Activated CD4-positive, alpha-beta T cell treated with anti-CD3 and anti-CD28 coated beads for 4 hours (primary cell): ENCODE results near the gene GCK.
"Not testable (repeated sequence)": the region's sequence is repeated elsewhere in the genome, so short reads cannot be mapped to it uniquely, and the experiment has no call there.

ENCODE experiments used
- DNase-seq, 2 donors: peaks; one replicate each; pipeline ENCODE4 v3.0.0-alpha.2; 2020

GCK gene

DNA sequence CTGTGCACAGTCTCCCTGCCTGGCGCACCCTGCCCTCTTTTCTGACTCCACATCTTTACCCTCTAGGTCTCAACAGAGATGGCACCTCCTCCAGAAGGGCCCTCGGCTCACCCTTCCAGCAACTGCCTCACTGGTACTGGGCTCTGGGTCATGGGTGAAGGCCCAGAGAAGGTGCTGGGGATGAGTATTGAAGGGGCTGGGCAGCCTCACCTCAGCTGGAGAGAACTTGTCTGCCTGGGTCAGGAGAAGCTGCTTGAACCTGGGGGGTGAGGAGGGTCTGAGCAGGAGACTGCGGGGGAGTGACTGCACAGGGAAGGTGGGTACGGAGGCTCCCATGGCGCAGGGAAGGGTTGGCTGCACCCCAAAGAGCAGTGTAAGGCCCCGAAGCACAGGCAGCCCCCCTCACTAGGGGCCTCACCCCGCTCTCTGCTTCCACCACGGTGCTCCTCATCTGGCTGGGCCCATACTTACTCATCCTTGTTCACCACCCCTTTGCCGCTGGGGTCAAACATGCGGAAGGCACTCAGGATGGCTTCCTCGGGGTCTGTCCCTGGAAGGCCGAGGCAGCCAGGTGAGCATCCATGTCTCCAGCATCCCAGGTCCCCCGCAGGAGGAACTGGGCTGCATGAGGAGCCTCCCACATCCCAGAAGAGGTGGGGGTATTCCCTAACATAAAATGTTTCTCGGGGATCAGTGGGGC lies 49.8 kb downstream of the GCK start:
- no peak for DNase-seq

DNA sequence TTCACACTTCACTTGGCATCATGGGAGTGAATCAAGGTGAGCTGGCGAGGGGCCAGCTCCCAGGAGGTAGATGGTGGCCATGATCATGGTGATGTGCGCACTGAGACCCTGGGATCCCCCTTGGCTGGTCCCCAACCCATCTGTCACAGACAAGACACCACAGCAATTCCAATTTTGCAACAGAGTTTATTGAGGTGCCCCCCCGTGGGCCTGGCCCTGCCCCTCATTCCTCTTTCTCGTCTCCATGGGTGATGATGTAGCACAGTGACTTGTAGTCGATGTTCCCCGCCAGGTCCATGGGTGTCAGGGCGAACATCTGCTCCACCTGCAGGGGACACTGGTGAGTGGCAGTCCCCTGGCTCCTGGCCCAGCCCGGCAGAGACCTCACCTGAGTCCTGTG lies 50.5 kb downstream of the GCK start:
- DNase-seq = no peak

DNA sequence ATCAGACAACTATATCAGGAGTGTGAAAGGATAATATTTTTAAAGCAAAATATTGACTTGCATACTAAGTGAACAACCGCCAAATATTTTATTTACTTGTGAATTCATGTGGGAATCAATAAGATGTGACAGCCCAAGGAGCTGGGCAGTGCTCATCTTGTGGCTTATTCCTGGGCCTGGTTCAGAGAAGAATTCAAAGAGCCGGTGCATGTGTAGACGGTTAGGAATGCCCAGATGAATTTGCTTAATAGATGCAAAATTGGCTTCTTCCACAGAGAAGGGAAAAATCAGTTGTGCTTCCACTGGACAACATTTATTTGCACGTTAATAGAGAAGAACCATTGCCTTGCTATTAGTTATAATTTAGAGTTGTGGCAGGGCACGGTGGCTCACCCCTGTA lies 52.5 kb downstream of the GCK start:
- no peak for DNase-seq

DNA sequence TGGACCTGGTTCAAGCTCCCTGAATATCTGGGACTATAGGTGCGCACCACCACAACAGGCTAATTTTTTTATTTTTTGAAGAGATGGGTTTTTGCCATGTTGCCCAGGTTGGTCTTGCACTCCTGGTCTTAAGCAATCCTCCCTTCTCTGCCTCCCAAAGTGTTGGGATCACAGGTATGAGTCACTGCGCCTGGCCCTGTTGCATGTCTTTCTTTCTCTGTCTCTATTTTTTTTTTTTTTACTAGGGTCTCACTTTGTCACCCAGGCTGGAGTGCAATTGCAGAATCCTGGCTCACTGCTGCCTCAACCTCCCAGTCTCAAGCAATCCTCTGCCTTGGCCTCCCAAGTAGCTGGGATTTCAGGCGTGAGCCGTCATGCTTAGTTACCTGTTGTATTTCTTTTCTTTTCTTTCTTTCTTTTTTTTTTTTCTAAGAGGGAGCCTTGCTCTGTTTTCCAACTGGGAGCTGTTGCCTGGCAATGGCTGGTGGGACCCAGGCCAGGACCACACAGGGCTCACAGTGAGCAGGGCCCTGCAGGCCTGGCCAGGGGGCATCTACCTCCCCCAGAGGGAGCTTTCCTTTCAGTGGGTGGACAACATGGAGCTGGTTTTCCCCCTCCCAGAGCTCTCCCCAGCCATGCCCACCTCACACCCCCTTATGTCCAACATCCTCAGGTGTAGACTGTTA lies 54.2 kb downstream of the GCK start:
- DNase-seq = no peak

DNA sequence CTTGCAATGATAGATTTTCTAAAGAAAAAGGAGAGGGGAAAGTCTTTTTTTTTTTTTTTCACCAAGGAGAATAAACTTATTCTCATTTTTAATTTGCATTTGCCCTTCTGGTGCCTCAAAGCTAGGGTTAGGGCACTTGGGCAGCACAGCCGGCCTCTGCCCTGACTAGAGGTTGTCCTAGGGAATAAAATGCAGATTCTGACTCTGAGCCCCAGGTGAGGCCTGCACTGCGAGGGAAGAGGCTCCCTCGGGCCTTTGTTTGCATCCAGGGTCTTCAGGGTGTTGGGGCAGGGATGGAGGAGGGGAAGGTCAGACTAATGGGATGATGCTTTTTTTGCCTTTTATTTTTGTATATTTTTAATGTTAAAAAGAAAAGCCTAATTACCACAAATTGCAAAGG lies 55.9 kb downstream of the GCK start:
- no peak for DNase-seq

DNA sequence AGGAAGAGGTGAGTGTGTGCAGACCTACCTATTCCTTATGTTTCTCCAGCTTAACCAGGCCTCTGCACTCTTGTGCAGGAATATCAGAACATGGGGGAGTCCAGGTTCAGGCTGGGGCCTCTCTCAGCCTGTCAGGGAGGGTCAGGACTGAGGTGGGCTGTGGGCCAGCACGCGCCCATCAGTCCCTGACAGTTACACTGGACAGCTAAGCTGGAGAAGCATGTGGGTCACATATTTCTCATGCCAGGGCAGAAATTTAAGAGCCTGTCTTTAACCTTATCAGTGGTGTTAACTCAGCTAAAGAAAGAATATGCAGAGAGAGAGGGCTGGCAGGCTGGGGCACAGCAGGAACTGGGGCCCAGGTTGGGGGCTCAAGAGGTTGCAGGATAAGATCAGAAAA lies 57.2 kb downstream of the GCK start:
- DNase-seq = no peak

DNA sequence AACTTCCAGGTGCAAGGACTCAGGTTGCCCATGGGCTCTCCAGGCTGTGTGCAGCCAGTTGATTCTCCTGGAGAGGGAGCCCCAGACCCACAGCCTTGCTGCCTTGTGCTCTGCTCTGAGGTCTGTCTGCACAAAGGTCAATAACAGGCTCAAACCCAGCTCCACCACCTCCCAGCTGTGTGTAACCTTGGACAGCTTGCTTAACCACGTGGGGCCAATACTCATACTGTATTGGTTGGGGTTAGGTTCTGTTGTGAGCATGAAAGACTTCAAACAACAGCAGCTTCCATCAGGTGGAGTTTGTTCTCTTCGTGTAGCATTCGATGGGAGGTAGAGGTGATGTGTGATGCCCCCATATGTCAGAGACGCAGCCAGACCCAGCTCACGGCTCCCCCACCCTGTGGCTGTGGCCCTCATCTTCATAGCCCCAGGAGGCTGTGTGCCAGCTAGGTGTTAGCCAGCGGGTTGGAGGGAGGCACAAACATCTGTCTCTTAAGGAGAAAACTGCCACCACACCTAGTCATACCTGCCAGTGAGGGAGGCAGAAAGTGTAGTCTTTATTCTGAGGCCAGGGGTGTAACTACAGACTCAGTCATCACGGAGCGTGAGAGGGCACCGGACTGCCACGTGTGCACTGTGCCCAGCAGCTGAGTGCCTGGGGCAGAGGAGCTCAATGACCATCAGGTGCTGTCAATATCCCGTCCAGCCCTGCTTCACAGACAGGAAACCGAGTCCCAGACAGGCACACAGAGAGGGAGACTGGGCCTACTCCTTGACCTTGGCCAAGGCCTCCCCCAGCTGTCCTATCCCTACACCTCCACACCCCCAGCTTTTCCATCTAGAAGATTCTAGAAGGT lies 57.8 kb downstream of the GCK start:
- DNase-seq = no peak

DNA sequence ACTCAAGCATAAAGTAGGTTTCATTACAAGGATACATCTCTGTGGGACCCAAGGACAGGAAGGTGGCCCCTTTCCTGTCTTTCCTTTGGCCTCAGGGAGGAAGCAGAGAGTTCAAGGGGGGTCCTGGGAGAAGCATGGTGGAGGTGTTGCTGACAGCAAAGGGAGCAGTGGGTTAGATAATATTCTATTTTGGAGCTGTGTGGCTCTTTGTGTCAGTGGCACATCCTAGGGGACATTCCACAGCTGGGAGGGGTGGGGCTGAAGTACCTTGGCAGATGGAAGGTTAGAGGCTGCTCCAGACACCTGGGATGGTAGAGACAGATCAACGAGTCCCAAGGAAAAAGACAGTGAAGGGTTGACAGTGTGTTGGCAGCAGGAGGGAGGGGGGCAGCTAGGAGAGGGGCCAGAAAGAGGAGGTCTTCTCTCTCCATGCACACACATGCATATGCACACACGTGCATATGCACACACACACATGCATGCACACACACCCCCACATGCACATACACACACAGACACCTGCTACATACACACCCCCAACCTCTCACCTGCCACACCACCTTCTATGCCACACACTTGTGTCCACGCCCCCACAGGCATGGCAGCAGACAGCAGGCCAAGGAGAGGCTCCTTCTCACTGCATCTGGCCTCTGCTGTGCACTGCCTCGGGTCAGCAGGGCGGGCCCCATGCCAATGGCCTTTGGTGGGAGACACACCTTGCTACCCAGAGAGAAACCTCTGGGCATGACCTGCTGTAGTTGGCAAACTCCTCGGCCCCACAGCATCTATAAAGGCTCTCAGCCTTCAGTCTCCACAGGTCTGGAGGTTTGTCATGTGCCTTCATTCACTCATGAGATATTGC lies 60.3 kb downstream of the GCK start:
- DNase-seq = no peak

DNA sequence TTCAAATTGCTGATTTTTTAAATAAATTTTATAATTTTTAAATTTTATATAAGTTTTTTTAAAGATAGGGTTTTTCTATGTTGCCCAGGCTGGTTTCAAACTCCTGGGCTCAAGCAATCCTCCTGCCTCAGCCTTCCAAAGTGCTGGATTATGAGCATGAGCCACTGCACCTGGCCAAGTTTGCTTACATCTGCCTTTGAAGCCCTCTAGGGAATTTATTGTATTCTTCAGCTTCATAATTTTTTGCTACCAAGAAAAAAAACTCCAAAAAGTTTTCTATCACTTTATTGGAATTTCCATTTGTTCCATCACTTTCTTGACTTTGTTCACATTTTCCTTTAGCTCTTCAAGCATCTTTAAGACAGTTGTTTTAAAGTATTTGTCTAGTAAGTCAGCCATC lies 62.1 kb downstream of the GCK start:
- no peak for DNase-seq

DNA sequence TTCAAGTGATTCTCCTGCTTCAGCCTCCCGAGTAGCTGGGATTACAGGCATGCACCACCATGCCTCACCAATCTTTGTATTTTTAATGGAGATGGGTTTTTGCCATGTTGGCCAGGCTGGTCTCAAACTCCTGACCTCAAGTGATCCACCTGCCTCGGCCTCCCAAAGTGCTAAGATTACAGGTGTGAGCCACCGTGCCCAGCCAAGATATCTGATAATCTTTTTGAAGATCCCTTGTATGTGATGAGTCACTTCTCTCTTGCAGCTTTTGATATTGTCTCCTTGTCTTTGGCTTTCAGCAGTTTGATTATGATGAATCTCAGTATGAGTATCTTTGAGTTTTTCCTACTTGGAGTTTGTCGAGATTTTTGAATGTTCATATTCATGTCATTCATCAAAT lies 62.7 kb downstream of the GCK start:
- DNase-seq = not testable (repeated sequence)

DNA sequence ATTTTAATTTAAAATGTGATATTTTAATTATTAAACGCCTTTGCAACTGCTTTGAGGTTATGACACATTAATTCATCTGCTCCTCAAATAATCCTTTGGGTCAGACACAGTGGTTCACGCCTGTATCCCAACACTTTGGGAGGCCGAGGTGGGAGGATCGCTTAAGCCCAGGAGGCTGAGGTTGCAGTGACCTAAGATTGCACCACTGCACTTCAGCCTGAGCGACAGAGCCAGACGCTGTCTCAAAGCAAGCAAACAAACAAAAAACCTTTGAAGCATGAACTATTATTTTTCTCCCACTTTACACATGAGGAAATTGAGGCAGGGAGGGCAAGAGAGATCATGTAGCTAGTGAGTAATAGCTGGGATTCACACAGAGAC lies 64.4 kb downstream of the GCK start:
- no peak for DNase-seq

DNA sequence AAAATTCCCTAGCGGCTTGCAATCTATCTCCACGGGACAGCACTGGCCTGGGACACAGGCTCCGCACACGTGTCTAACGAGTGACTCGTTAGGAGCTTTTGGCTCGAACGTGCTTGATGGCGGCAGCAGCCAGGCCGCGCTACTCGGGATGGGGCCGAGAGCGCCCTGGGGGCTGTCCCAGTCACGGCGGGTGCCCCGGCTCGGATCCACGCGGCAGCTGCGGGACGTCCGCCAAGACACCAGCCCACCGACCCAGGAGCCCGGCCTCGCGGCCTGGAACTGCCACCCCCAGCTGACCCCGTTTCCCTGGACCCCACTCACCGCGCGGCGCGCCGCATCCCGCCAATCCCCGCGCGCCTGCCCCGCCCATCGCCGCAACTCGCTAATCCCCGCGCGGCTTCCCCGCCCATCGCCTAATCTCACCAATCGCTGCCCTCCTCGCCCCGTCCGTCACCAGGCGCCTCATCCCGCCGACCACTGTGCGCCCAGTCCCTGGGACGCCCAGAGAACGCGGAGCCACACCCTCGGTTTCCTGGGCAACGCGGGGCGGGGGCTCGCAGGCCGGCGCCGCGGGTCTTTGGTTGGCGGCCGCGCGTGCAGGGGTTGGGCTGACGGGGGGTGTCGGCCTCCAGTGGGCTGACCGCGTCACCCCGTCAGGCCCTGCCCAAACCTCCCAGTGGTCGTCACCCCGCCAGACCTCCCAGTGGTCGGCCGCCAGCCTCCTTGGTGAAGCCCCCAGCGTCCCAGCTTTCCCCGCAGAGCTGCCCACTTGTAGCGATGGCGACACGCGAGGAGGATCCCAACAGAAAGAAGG lies 65.8 kb downstream of the GCK start, which contains the start of gene POLD2:
POLD2 (minus strand) TSS at position 359 of the 814 bp plus-strand sequence. CDS start 1,495 bp downstream, outside the sequence.
- DNase-seq = peak; percentile 97

DNA sequence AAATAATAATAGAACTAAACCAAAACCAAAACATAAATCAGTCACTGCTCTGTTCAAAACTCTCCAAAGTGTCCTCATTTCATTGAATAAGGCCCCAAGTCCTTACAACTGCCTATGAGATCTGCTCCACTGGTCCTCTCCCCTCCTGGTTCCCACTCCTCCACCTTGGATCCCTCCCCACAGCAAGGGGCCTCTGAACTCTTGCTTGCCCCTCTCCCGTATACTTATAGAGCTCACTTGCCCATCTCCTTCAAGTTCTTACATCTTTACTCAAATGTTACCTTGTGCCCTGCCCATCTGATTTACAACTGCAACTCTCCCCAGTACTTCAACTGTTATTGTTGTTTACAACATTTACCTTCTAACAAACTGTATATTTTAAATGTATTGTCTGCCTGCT lies 66.7 kb downstream of the GCK start:
- DNase-seq = no peak

DNA sequence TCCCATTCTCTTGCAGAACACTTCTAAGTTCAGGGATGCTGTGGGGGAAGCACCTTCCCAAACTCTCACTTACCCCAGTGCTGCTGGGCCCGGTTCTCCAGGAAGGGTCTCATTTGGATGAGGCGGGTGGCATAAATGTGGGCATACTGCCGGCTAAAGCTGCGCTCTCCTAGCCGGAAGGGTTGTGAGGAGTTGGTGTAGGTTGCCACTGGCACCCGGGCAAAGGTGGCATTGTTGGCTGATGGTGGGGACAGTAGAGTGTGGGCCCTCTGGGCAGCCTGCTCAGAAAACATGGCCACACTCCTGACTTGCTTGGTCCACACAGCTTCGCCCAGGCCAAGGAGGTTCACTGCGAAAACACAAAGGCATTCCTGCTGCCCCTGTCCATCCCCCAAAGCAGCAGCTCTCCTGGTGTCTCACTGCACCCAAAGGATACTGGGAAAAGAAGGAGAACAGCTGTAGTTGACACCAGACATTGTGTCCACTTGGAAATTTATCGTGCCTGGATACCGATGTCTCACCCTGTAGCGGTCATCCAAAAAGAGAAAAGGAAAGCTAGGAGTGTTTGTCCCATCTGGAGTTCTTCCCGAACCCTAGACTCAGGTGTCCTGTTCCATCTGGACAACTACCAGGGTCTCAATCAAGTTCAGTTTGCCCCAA lies 67.3 kb downstream of the GCK start:
- no peak for DNase-seq

DNA sequence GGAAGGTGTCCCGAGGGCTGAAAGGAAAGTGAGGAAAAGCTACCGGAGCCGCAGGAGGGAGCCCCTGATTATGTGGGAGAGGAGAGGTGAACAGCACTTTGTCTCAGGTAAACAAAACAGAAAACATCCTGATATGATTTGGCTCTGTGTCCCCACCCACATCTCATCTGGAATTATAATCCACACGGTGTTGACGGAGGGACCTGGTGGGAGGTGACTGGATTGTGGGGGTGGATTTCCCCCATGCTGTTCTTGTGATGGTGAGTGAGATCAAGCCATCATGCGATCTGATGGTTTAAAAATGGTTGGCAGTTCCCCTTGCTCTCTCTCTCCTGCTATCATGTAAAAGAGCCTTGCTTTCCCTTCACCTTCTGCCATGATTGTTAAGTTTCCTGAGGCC lies 68.8 kb downstream of the GCK start:
- no peak for DNase-seq

DNA sequence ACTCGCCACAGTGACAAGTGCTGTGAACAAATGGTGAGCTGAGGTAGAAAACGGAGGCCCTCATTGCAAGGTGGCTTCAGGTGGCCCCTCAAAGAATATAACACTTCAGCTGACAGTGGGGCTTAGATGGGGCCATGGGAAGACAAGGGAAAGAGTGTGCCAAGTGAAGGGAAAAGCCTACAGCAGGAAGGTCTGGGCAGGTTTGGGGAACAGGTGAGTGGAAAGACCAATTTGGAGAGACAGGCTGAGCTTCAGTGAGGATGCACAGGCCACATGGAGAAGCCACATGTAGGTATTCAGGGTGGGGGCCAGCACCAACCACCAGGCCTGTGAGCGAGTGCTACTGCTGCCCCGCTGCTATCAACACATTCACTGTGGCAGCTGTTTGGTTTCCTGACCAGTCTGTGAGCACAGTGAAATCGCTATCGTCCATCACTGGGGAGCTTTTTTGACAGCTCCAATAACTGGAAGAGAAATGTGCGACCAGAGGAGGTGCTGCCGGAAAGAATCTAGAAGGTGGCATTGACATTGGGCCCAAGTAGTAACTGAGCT lies 69.3 kb downstream of the GCK start:
- DNase-seq = no peak

DNA sequence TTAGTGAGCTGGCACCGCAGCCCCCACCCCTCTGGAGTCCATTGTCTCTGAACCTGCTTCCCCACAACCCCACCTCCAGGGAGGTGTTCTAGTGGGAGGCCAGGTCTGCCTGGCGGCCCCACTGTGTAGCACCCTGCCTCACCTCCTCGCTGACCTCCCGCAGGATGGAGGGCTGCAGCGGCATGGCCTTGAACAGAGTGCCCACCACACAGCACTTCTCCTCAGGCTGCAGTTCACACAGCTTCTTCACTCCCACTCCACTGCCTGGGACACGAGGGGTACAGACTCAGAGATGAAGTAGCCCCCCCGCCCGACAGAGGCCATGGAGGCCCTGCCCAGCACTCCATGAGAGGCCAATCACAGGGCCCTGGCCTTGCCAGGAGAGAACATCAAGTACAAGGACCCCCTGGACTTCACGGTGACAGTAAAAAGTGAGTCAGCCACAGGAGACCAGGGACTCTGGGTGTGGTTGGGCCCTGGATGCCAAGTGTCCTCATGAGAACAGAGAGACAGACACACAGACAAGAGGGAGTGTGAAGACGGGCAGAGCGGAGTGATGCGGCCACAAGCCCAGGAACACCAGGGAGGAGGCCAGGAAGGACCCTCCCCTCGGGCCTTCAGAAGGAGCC lies 71.3 kb downstream of the GCK start:
- no peak for DNase-seq

DNA sequence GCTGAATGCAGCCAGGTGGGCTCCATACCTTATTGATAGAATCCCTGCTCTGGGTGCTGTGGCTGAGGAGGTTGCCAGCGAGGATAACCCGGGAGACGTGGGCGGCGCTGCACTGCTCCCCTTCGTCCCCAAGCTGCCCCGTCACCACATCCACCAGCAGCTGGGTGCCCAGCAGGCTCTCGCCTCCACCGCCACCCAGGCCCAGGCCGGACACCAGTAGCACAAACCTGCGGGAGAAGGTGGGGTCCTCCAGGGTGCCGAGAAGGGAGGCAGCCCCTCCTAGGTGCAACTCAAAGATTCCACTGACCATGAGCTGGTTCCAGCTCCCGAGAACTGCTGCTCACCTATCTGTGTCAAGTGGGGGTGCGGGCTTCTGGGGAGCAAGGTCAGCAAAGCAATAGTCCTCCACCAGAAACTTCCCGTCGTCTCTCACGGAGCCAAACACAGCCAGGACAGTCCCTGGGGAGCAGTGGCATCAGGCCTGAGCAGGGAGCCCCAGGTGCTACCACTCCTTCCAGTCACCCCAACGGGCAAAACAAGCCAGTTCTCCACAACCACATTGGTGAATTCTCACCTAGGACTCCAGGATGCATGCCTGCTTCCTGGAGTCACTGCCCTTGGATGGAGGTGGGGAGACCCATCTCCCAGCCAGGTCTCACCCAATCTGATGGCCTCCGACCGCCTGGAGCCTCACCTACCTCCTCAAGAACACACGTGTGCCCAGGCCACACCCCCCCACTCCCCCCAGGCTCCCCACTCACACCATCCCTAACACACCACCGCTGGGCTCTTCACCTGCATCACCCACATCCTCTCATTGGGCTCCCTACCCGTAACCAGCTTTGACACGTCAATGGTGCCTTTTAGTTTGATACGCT lies 72.2 kb downstream of the GCK start:
- no peak for DNase-seq

DNA sequence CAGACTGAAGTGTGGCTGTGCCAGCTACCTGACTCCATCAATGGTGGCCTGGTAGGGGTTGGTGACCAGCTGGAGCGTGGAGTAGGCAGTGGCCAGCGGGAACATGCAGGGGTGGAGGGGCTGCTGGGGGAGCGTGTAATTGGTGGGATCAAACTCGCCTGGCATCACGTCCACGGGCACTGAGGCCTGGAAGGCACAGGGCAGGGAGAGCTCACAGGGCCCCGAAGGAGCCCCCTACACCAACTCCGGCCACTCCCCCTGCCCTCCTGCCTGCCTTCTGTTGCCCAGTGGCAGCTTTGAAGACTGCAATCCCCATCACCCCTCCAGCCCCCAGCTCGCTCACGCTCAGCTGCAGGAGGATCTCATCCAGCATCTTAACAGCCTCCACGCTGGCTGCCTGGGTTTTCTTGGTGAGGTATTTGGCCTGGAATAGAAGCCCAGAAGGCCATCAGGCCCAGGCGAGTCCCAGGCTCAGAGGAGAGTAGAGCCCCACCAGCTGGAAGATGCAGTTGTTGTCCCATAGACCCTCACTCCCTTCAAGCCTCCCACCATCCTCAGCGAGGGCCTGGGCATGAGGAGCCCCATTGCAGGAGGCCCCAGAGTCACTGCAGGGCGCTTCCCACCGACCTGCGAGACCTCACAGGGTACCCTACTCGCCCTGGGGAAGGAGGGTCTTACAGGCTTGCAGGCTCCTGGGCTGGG lies 73.0 kb downstream of the GCK start:
- DNase-seq = no peak
